Embryonic facial prominence (tissue), 1 donor: ENCODE measurements around the gene DACH2.

Experiments
- DNase-seq: peaks from one replicate; pipeline ENCODE4 v3.0.0-alpha.2; 2016; ENCODE audit errors: extremely low spot score

The DACH2 gene

GRCh38 chrX:86806786-86807185 lies 658.5 kb downstream of the DACH2 start:
- no peak for DNase-seq

- DNase-seq, result no peak
These were observed 661.4 kb downstream of the DACH2 start for GRCh38 chrX:86809651-86810050.

GRCh38 chrX:86829786-86830185 lies 681.5 kb downstream of the DACH2 start:
- DNase-seq, result no peak

- DNase-seq, result no peak
These were observed 682.4 kb downstream of the DACH2 start for GRCh38 chrX:86830685-86831084.

GRCh38 chrX:86845101-86845500 lies 696.9 kb downstream of the DACH2 start:
- no peak for DNase-seq
